H1 (cell line): Measurements from ENCODE around the gene FGR. TPM values are rescaled to one million over a fixed set of nuclear protein-coding genes. Genes with fewer than 3 reads are reported as not detected.

Experiments used
- CBX5 ChIP-seq: fragments of 300-800, 300-1000 bp; sonication (generic); IDR thresholded peaks from 2 replicates; pipeline ENCODE4 v1.7.1; 2016; ENCODE audit warnings: antibody characterized with exemption, low read length, low read depth
- CHD7 ChIP-seq: fragments of 300-600 bp; sonication (generic); IDR thresholded peaks from 2 replicates; pipeline ENCODE4 v1.7.1; 2012; ENCODE audit warnings: low read length, moderate library complexity, mild to moderate bottlenecking, inconsistent platforms; ENCODE audit not compliant: insufficient replicate concordance
- TAF7 ChIP-seq: optimal IDR thresholded peaks from 2 replicates; pipeline ENCODE3; 2011; ENCODE audit warnings: low read depth, mild to moderate bottlenecking, inconsistent platforms, low read length, moderate library complexity, borderline replicate concordance
- polyA plus RNA-seq, 7 experiments: library from polyadenylated mRNA; depleted of rRNA in 3 of 7; stranded (reverse) in 5 of 7; unstranded in 2 of 7; fragments of >200 nt in 5 of 7; fragments of 200-250 nt in 2 of 7; gene quantifications; 1 replicate in 5 of 7; 2 replicates in 1 of 7; 4 replicates in 1 of 7; pipeline versions ENCODE4 v1.2.1 to v1.2.3, GENCODE V29; 2011 to 2013; ENCODE audit warnings: missing spikeins in 2 of 7, mixed read lengths in 2 of 7
- total RNA-seq: library from RNA; stranded (reverse); fragmentation: NEBNext Ultra II Directional; extraction: Animal tissue kit (Norgen Biotek cat#: 25700); gene quantifications from 2 replicates; pipeline ENCODE4 v1.2.1, GENCODE V29; 2021

The FGR gene
- total and polyA plus RNA-seq, 2 of the 8 experiments (the other 6 are each of a cell fraction or from before 2014, with no cell fraction given), result 0.22 to 0.95 TPM

GRCh38 chr1:27646676-27647075 lies 11.7 kb upstream of the FGR start (continued):
- TF ChIP-seq CHD7 (no peak), TAF7 (no peak), CBX5 (no peak)
- TF ChIP-seq, all 59 proteins: peak for 0
